ENCODE results near the gene RASGRP4.

DNA sequence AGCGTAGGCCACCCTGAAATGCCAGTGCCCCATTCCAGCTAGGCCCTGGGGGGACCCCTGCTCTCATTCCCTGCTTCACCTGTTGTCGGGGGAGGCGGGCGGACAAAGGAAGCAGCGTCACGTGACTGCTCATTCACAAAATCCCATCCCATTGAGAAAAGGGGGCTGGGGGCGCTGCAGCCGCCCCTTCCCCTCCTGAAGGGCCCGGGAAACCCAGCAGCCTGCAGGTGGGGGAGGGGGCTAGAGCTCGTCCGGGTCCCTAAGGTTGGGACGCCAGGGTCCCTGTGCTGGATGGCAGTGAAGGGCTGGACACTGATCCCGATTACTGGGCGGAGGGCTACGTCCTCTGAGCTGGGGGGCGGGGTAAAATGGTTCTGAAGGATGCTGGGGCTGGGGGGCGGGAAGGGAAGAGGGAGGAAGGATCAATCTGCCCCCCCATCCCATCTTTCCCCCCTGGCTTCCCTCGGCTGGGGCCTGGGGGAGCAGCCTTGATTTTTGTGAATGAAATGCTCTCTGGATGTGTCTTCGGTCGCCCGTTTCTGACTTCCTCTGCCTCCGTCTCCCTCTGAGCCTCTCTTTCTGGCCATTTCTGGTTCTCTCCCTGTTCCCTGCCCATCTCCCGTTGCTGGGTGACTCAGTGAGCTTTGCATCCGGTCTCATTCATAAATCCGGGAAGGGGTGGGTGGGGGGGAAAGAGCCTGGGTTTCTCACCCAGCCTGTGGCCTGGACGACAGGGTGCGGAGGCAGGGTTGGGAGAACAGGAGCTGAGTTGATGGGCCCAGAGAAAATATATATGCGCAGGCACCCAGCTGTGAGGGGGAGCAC, 36.7 kb downstream of the RASGRP4 start:
- TF ChIP-seq POLR2A (IDR thresholded peaks at IDR 0.05; ENCODE audit: extremely low read depth, insufficient read length) (no peak), MAX (IDR thresholded peaks at IDR 0.05; ENCODE audit: low read depth, low read length) (no peak), MYC (IDR thresholded peaks at IDR 0.05; ENCODE audit: low read depth, low read length) (no peak)
